H1 (cell line): ENCODE measurements around the gene DFFA. TPM values are rescaled to one million over a fixed set of nuclear protein-coding genes. Genes with fewer than 3 reads are reported as not detected.

Experiments used
- BRCA1 ChIP-seq: IDR thresholded peaks from 2 replicates; pipeline ENCODE4 v1.6.1; 2012; ENCODE audit warnings: low read depth, low read length, improper control_type of control experiment
- FOSL1 ChIP-seq: IDR thresholded peaks from 2 replicates; pipeline ENCODE4 v1.6.1; 2011; ENCODE audit warnings: mild to moderate bottlenecking, low read depth, low read length, moderate library complexity; ENCODE audit not compliant: insufficient read depth
- KDM5A ChIP-seq: fragments of 200-600 bp; IDR thresholded peaks from 2 replicates; pipeline ENCODE4 v1.7.1; 2012; ENCODE audit warnings: mild to moderate bottlenecking, low read length, inconsistent platforms, mixed read lengths
- SRF ChIP-seq: IDR thresholded peaks from 2 replicates; pipeline ENCODE4 v1.6.1; 2011; ENCODE audit warnings: mild to moderate bottlenecking, low read depth, low read length, moderate library complexity
- SUZ12 ChIP-seq: fragments of 200-600 bp; sonication (generic); IDR thresholded peaks from 2 replicates; pipeline ENCODE4 v1.6.1; 2012; ENCODE audit warnings: mild to moderate bottlenecking, inconsistent platforms, low read length, moderate library complexity, mixed read lengths
- TBP ChIP-seq: IDR thresholded peaks from 2 replicates; pipeline ENCODE4 v1.6.1; 2011; ENCODE audit warnings: low read depth, low read length, improper control_type of control experiment
- YY1 ChIP-seq: IDR thresholded peaks from 2 replicates; pipeline ENCODE4 v1.6.1; 2011; ENCODE audit warnings: low read depth, mild to moderate bottlenecking, low read length
- polyA plus RNA-seq, 7 experiments: library from polyadenylated mRNA; depleted of rRNA in 3 of 7; stranded (reverse) in 5 of 7; unstranded in 2 of 7; fragments of >200 nt in 5 of 7; fragments of 200-250 nt in 2 of 7; gene quantifications; 1 replicate in 5 of 7; 2 replicates in 1 of 7; 4 replicates in 1 of 7; pipeline versions ENCODE4 v1.2.1 to v1.2.3, GENCODE V29; 2011 to 2013; ENCODE audit warnings: missing spikeins in 2 of 7, mixed read lengths in 2 of 7
- total RNA-seq: library from RNA; stranded (reverse); fragmentation: NEBNext Ultra II Directional; extraction: Animal tissue kit (Norgen Biotek cat#: 25700); gene quantifications from 2 replicates; pipeline ENCODE4 v1.2.1, GENCODE V29; 2021

Gene DFFA
- total and polyA plus RNA-seq, 2 of the 8 experiments (the other 6 are each of a cell fraction or from before 2014, with no cell fraction given): 34.3 to 79.9 TPM

- TF ChIP-seq FOSL1 (no peak), KDM5A (no peak), SUZ12 (no peak), SRF (no peak), TBP (no peak), BRCA1 (no peak), YY1 (0 out of 2 replicates have a peak, but pooled peaks have one; percentile 17)
These were observed 46.7 kb upstream of the DFFA start (continued) for GRCh38 chr1:10519016-10519417.
